NCI-H524 (cell line): ENCODE data around the gene TMEM167A.

ENCODE experiments used
- DNase-seq, 2 experiments: peaks; one replicate each; lab custom pipeline; 2025; lab: John Stamatoyannopoulos, UW

Gene TMEM167A

GRCh38 chr5:83076742-83077661 lies at the start of gene TMEM167A, which contains the start of gene XRCC4:
Gene TMEM167A, minus strand, starts transcription at chr5:83077394. Its CDS starts 71 bp downstream, at chr5:83077323.
Gene XRCC4, plus strand, starts transcription at chr5:83077547. Its CDS starts 27,373 bp downstream, at chr5:83104920.
- peak; percentile 94 to 98 for DNase-seq

- DNase-seq: no peak
Observed at GRCh38 chr5:83126501-83126900, 49.3 kb upstream of the TMEM167A start.

- DNase-seq: no peak
Observed at GRCh38 chr5:83125560-83125959, 48.4 kb upstream of the TMEM167A start.

GRCh38 chr5:83124593-83124992 lies 47.4 kb upstream of the TMEM167A start:
- DNase-seq: no peak

- no peak for DNase-seq
Observed at GRCh38 chr5:83118976-83119375, 41.8 kb upstream of the TMEM167A start.

GRCh38 chr5:83118471-83118870 lies 41.3 kb upstream of the TMEM167A start:
- DNase-seq: no peak

- DNase-seq: no peak
Observed at GRCh38 chr5:83115816-83116215, 38.6 kb upstream of the TMEM167A start.

- no peak for DNase-seq
Observed at GRCh38 chr5:83109380-83109779, 32.2 kb upstream of the TMEM167A start.

GRCh38 chr5:83107692-83108420 lies 30.7 kb upstream of the TMEM167A start:
- no peak for DNase-seq

- DNase-seq: no peak
Observed at GRCh38 chr5:83104021-83104420, 26.8 kb upstream of the TMEM167A start.

GRCh38 chr5:83102364-83102980 lies 25.3 kb upstream of the TMEM167A start:
- no peak for DNase-seq

- no peak for DNase-seq
Observed at GRCh38 chr5:83101514-83101913, 24.3 kb upstream of the TMEM167A start.

GRCh38 chr5:83099445-83099844 lies 22.3 kb upstream of the TMEM167A start:
- DNase-seq: no peak

GRCh38 chr5:83099001-83099400 lies 21.8 kb upstream of the TMEM167A start:
- DNase-seq: peak; percentile 69 to 84

- DNase-seq: peak in 1 of 2 experiments; percentile 18
Observed at GRCh38 chr5:83097689-83098231, 20.6 kb upstream of the TMEM167A start.

GRCh38 chr5:83096660-83097339 lies 19.6 kb upstream of the TMEM167A start:
- no peak for DNase-seq

- DNase-seq: no peak
Observed at GRCh38 chr5:83095957-83096539, 18.9 kb upstream of the TMEM167A start.

GRCh38 chr5:83095163-83095956 lies 18.2 kb upstream of the TMEM167A start:
- DNase-seq: no peak

- no peak for DNase-seq
Observed at GRCh38 chr5:83093692-83094091, 16.5 kb upstream of the TMEM167A start.

- no peak for DNase-seq
Observed at GRCh38 chr5:83092619-83093018, 15.4 kb upstream of the TMEM167A start.
